Endothelial cell of umbilical vein (primary cell): ENCODE data around the gene SULF2. TPM values are rescaled to one million over a fixed set of nuclear protein-coding genes. Genes with fewer than 3 reads are reported as not detected.

Experiments used
- BruUV-seq: library from RNA; stranded (reverse); fragments of 400-500 nt; replicated peaks from 2 replicates; lab custom pipeline; 2021; lab: Mats Ljungman, UMichigan
- CTCF ChIA-PET: fragments of 300-600, 350-600 bp; sonication (Branson Sonifier 250); formaldehyde crosslinking; loops from one replicate; lab custom pipeline; 2021; ENCODE audit warnings: antibody characterized with exemption, inconsistent platforms; lab: Charles Lee
- POLR2A ChIA-PET: fragments of 300-600, 350-600 bp; sonication (Branson Sonifier 250); formaldehyde crosslinking; loops from one replicate; lab custom pipeline; 2021; ENCODE audit warnings: antibody characterized with exemption, inconsistent platforms; lab: Charles Lee
- DNase-seq: peaks from one replicate; pipeline ENCODE4 v3.0.0-alpha.2; 2011; ENCODE audit warnings: low read depth, low spot score
- FAIRE-seq: peaks from 2 replicates; lab custom pipeline; 2011; peaks lifted over from hg19 to GRCh38; lab: Jason Lieb, UNC
- H2AFZ ChIP-seq: 2 replicates; pipeline ENCODE4 v1.6.0; 2012; ENCODE audit warnings: low read depth, low read length, control low read depth, inconsistent platforms
- H3K27ac ChIP-seq: 2 replicates; pipeline ENCODE4 v1.5.1; 2011; ENCODE audit warnings: low read depth, mild to moderate bottlenecking, control low read depth, low read length, moderate library complexity; ENCODE audit not compliant: insufficient read depth
- H3K27me3 ChIP-seq, 2 experiments: 2 replicates each; pipeline versions ENCODE4 v1.6.0 to v1.6.1; 2011; ENCODE audit warnings: low read length in 2 of 2, mixed read lengths in 1 of 2; ENCODE audit not compliant: control insufficient read depth in 2 of 2, insufficient read depth in 2 of 2
- H3K36me3 ChIP-seq, 2 experiments: 2 replicates in 1 of 2; 3 replicates in 1 of 2; pipeline ENCODE4 v1.5.1; 2011; ENCODE audit warnings: low read length in 2 of 2, mild to moderate bottlenecking in 1 of 2, moderate library complexity in 1 of 2; ENCODE audit not compliant: control insufficient read depth in 2 of 2, insufficient read depth in 2 of 2; ENCODE audit errors: extremely low read depth in 1 of 2
- H3K4me1 ChIP-seq: 3 replicates; pipeline ENCODE4 v1.5.1; 2011; ENCODE audit warnings: mild to moderate bottlenecking, low read length; ENCODE audit not compliant: control insufficient read depth, insufficient read depth; ENCODE audit errors: extremely low read depth
- H3K4me2 ChIP-seq: 2 replicates; pipeline ENCODE4 v1.6.1; 2011; ENCODE audit warnings: low read length, control low read depth, mixed read lengths; ENCODE audit not compliant: insufficient read depth
- H3K4me3 ChIP-seq, 3 experiments: fragments of 200-600 bp in 1 of 3; sonication (generic), shearing (Covaris generic) in 1 of 3; replicated peaks in 1 of 3; 2 replicates each; pipeline ENCODE4 v1.5.1; 2011 to 2016; ENCODE audit warnings: control low read depth in 3 of 3, low read length in 3 of 3, mild to moderate bottlenecking in 2 of 3, inconsistent platforms in 1 of 3, low read depth in 1 of 3, moderate library complexity in 1 of 3; ENCODE audit not compliant: insufficient read depth in 1 of 3
- H3K79me2 ChIP-seq: 2 replicates; pipeline ENCODE4 v1.6.0; 2012; ENCODE audit warnings: low read length, inconsistent platforms; ENCODE audit not compliant: control insufficient read depth, insufficient read depth
- H3K9ac ChIP-seq: replicated peaks from 2 replicates; pipeline ENCODE3; 2011; ENCODE audit warnings: low read length, control low read depth; ENCODE audit not compliant: insufficient read depth; ENCODE audit errors: extremely low read depth
- H3K9me1 ChIP-seq: replicated peaks from 3 replicates; pipeline ENCODE4 v1.6.0; 2011; ENCODE audit warnings: mild to moderate bottlenecking, low read length; ENCODE audit not compliant: control insufficient read depth, insufficient read depth; ENCODE audit errors: extremely low read depth
- H3K9me3 ChIP-seq: replicated peaks from 2 replicates; pipeline ENCODE4 v1.5.1; 2012; ENCODE audit warnings: low read length, inconsistent platforms; ENCODE audit not compliant: control insufficient read depth, insufficient read depth
- H4K20me1 ChIP-seq: replicated peaks from 2 replicates; pipeline ENCODE3; 2011; ENCODE audit warnings: mild to moderate bottlenecking, low read length; ENCODE audit not compliant: control insufficient read depth, insufficient read depth; ENCODE audit errors: extremely low read depth
- EZH2 ChIP-seq: IDR thresholded peaks from 2 replicates; pipeline ENCODE4 v1.6.1; 2012; ENCODE audit warnings: borderline replicate concordance, low read depth, mild to moderate bottlenecking, moderate library complexity, low read length, inconsistent platforms; ENCODE audit not compliant: severe bottlenecking
- FOS ChIP-seq: IDR thresholded peaks from 2 replicates; pipeline ENCODE4 v1.6.1; 2011; ENCODE audit warnings: mild to moderate bottlenecking, low read length, moderate library complexity, borderline replicate concordance; ENCODE audit not compliant: insufficient read depth
- GATA2 ChIP-seq: IDR thresholded peaks from 2 replicates; pipeline ENCODE4 v1.7.0; 2011; ENCODE audit warnings: low read depth, mild to moderate bottlenecking, moderate library complexity, mixed read lengths, low read length; ENCODE audit not compliant: insufficient read length, insufficient read depth
- JUN ChIP-seq: IDR thresholded peaks from 2 replicates; pipeline ENCODE4 v1.6.1; 2011; ENCODE audit warnings: borderline replicate concordance, low read depth; ENCODE audit not compliant: insufficient read length, insufficient read depth
- MAX ChIP-seq: IDR thresholded peaks from 2 replicates; pipeline ENCODE4 v1.6.1; 2011; ENCODE audit not compliant: insufficient read depth, insufficient read length
- MYC ChIP-seq: IDR thresholded peaks from one replicate; pipeline ENCODE4 v1.6.1; 2011; ENCODE audit warnings: mild to moderate bottlenecking, low read depth, low read length
- POLR2A ChIP-seq: IDR thresholded peaks from 2 replicates; pipeline ENCODE4 v1.6.1; 2012; ENCODE audit warnings: low read depth, mild to moderate bottlenecking, control low read depth, low read length
- POLR2AphosphoS5 ChIP-seq: IDR thresholded peaks from 2 replicates; pipeline ENCODE4 v1.6.1; 2012; ENCODE audit warnings: low read depth, mild to moderate bottlenecking, control low read depth, low read length, moderate library complexity; ENCODE audit not compliant: insufficient read depth
- dilution Hi-C: fragments of 300-500 bp; cut with MboI; formaldehyde crosslinking; loops from one replicate; pipeline ENCODE4 v1.15.0; 2019; ENCODE audit warnings: low sequenced_read_pairs; ENCODE audit not compliant: extremely low pct_ligation_motif_present
- intact Hi-C: fragments of 100-400 bp; cut with micrococcal nuclease; formaldehyde crosslinking; loops from one replicate; pipeline ENCODE4 v1.10.0; 2022
- polyA plus RNA-seq, 4 experiments: library from polyadenylated mRNA; depleted of rRNA in 3 of 4; stranded (reverse) in 3 of 4; unstranded in 1 of 4; fragments of >200 nt; gene quantifications; 2 replicates each; pipeline versions ENCODE4 v1.2.1 to v1.2.3, GENCODE V29; 2011 to 2012; ENCODE audit warnings: missing spikeins in 1 of 4
- total RNA-seq: library from RNA; stranded (reverse); gene quantifications from 2 replicates; pipeline ENCODE4 v1.2.3, GENCODE V29; 2021
- TF ChIP-seq, protein P1 (sequence below), 2 donors: IDR thresholded peaks; 1 replicate in 1 of 2; 2 replicates in 1 of 2; pipeline ENCODE4 v1.5.1; 2011; ENCODE audit warnings: low read length in 2 of 2, mild to moderate bottlenecking in 2 of 2, moderate library complexity in 2 of 2, control low read depth in 1 of 2, inconsistent platforms in 1 of 2, low read depth in 1 of 2; ENCODE audit not compliant: insufficient read depth in 1 of 2; ENCODE audit errors: extremely low read depth in 1 of 2

The SULF2 gene
- total and polyA plus RNA-seq, 2 donors (not counting 3 experiments of a cell fraction or from before 2014, with no cell fraction given): 58.5 to 160 TPM

DNA sequence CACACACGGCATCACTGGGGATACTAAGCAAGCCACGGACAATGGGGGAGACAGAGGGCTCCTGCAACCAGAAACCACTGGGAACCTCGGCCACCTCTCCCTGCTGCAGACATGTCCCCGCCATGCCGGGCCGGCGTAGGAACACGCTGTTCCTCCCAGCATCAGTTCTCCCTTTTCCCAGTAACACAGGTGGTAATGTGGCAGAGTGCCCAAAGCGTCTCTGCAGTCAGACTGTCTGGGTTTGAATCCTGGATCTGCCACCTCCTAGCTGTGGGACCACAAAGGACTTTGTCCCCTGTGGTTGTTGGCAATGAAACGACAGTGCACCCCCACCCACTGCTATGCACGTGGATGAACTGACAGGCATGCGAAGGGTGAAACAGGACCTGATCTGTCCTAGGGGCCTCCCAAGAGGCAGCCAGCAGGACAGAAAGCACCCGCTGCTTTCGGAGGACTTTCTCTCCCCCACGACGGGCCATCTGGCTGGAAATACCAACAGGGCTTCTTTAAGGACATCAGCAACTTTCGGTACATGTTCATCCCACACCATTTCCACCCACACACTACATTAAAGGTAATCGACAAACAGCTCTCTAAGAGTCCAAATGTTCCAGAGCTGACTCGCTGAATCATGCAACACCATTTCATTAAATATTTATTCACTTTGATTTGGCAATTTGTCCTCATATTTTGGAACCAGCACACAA is 74.1 kb downstream of the SULF2 start:
- dilution Hi-C loops (no loop called here), intact Hi-C loops (no loop called here)
- POLR2A ChIA-PET: no interaction called here
- no peaks in the 10 kb centered on the region for H3K36me3 ChIP-seq
- no peak overlapping the region for H2AFZ ChIP-seq
- H3K9ac ChIP-seq: no peak overlapping the region
- H3K4me3 ChIP-seq: no peak overlapping the region
- no peaks in the 10 kb centered on the region for H3K9me3 ChIP-seq
- CTCF ChIA-PET: no interaction called here
- no TSS peak for BruUV-seq
- no peaks in the 10 kb centered on the region for H3K79me2 ChIP-seq
- H3K9me1 ChIP-seq: no peaks in the 10 kb centered on the region
- no peak overlapping the region for H3K4me2 ChIP-seq
- no peaks in the 10 kb centered on the region for H4K20me1 ChIP-seq
- no peak overlapping the region for H3K27ac ChIP-seq
- TF ChIP-seq FOS: no peak
- no peak for TF ChIP-seq EZH2
- no peak for TF ChIP-seq MAX
- TF ChIP-seq POLR2A: no peak
- TF ChIP-seq GATA2: no peak
- no peak for TF ChIP-seq MYC
- TF ChIP-seq JUN: no peak
- TF ChIP-seq, protein P1, sequence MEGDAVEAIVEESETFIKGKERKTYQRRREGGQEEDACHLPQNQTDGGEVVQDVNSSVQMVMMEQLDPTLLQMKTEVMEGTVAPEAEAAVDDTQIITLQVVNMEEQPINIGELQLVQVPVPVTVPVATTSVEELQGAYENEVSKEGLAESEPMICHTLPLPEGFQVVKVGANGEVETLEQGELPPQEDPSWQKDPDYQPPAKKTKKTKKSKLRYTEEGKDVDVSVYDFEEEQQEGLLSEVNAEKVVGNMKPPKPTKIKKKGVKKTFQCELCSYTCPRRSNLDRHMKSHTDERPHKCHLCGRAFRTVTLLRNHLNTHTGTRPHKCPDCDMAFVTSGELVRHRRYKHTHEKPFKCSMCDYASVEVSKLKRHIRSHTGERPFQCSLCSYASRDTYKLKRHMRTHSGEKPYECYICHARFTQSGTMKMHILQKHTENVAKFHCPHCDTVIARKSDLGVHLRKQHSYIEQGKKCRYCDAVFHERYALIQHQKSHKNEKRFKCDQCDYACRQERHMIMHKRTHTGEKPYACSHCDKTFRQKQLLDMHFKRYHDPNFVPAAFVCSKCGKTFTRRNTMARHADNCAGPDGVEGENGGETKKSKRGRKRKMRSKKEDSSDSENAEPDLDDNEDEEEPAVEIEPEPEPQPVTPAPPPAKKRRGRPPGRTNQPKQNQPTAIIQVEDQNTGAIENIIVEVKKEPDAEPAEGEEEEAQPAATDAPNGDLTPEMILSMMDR (IDR thresholded peaks at IDR 0.05; ENCODE audit: extremely low read depth in 1 of 2, insufficient read depth in 1 of 2, low read depth in 1 of 2, low read length in 2 of 2): no peak
- TF ChIP-seq POLR2AphosphoS5: no peak
- no peak for DNase-seq
- H3K4me1 ChIP-seq: no peaks in the 10 kb centered on the region
- no peak for FAIRE-seq
- no peaks in the 10 kb centered on the region for H3K27me3 ChIP-seq
